ENCODE data around the gene CDH20. TPM values are rescaled to one million over a fixed set of nuclear protein-coding genes. Genes with fewer than 3 reads are reported as not detected.
"Not testable (repeated sequence)": the region's sequence is repeated elsewhere in the genome, so short reads cannot be mapped to it uniquely, and the experiment has no call there.

Gene CDH20
- polyA plus RNA-seq, 3 donors from 2014 or later = not detected

DNA sequence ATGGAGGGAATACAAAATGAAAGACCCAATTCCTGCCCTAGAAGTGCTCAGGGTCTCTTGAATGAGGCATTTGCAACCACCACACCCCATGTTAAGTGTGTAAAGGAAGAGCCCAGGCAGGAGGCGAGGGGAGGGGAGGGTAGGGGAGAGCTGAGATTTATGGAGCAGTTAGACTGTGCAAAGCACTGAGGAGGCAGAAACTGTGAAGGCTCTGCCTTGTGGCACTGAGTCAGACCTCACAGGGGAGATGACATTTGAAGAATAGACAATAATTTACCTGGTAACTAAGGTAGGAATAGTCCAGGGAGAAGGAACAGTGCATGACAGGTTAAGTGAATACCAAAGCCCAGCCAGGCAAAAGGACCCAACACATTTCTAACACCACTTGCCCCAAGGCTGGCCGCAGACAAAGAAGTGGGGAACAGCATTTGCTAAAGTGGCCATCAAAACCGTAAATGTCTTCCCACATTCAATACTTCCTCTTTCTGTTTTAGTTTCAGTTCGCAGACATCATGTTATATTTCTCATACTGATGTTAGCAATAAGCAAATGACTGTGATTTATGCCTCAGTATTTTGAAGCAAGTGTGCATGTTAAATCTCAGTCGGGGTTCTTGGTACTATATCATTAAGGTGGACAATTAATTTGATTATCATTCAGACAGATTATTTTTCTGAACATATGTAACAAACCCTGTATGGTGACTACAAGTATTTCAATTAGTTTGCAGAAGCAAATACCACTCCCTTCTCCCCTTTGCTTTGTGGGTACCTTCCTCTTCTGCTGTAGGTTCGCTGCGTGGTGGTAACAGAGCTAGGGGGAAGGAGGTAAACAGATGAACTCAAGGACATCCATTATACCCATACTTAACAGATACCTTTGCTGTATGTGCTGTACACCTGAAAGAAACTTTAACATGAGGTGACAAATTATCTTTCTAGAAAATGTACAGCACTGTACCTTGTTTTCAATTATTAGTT is 27.5 kb downstream of the CDH20 start:
- peak overlapping the region in 4 of 5 donors; percentile 18 to 62 (median 49) for H3K4me3 Mint-ChIP-seq
- peaks cover 8 to 16% of the 10 kb centered on the region in 2 donors for H3K4me1 Mint-ChIP-seq
- H3K9me3 Mint-ChIP-seq = peaks cover 0 to 14% (median under 1%) of the 10 kb centered on the region in 6 donors
- H3K27me3 Mint-ChIP-seq (ENCODE audit: low read depth in 3 of 3) = no peaks in the 10 kb centered on the region
- H3K27ac Mint-ChIP-seq = peak overlapping the region in 2 of 6 donors; percentile 27 to 56
- DNase-seq = peak in 1 of 3 donors; percentile 6
- peaks cover 0 to 3% (median 0%) of the 10 kb centered on the region in 3 donors for H3K36me3 Mint-ChIP-seq

DNA sequence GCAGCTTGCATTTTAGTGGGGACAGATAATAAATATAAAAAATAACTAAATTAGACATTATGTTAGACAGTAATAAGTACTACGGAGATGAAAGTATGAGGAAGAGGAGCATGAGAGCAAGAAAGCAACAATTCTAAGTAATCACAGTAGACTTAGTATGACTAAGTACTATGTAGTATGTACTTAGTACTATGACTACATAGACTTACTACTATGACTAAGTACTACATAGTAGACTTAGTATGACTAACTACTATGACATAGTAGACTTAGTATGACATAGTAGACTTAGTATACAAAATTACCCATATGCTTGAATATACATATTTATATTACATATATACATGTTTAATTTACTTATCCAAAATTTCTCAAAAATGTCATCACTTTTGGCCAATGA is 29.3 kb downstream of the CDH20 start:
- peaks cover 0 to 3% (median 0%) of the 10 kb centered on the region in 3 donors for H3K36me3 Mint-ChIP-seq
- H3K4me1 Mint-ChIP-seq = peaks cover 8 to 16% of the 10 kb centered on the region in 2 donors
- no peak for DNase-seq
- H3K4me3 Mint-ChIP-seq = no peak overlapping the region
- no peaks in the 10 kb centered on the region for H3K27me3 Mint-ChIP-seq (ENCODE audit: low read depth in 3 of 3)
- H3K27ac Mint-ChIP-seq = no peak overlapping the region
- H3K9me3 Mint-ChIP-seq = peaks cover 0 to 5% (median 2%) of the 10 kb centered on the region in 6 donors

DNA sequence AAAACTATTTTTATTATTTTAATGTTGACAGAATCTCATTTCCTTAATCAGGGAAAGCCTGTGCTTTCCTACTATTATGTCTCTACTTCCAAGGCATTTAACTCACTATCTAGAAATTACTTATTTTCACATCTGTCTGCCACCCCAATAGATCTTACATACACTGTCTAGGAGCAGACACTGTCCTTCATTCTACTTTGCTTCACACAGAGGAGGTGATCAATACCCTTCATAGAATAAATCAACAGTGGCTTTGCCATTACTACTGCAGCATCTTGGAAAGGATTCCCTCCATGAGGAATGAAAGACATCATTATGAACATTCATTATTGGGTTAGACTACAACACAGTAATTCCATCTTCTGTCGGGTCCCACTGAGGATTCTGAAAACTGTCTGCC is 31.7 kb downstream of the CDH20 start:
- no peak overlapping the region for H3K27ac Mint-ChIP-seq
- H3K27me3 Mint-ChIP-seq (ENCODE audit: low read depth in 3 of 3) = peaks cover 0 to 4% (median 0%) of the 10 kb centered on the region in 3 donors
- H3K4me1 Mint-ChIP-seq = peaks cover 8 to 14% of the 10 kb centered on the region in 2 donors
- H3K9me3 Mint-ChIP-seq = peaks cover 0 to 3% (median 0%) of the 10 kb centered on the region in 6 donors
- no peak overlapping the region for H3K4me3 Mint-ChIP-seq
- DNase-seq = no peak
- no peaks in the 10 kb centered on the region for H3K36me3 Mint-ChIP-seq

DNA sequence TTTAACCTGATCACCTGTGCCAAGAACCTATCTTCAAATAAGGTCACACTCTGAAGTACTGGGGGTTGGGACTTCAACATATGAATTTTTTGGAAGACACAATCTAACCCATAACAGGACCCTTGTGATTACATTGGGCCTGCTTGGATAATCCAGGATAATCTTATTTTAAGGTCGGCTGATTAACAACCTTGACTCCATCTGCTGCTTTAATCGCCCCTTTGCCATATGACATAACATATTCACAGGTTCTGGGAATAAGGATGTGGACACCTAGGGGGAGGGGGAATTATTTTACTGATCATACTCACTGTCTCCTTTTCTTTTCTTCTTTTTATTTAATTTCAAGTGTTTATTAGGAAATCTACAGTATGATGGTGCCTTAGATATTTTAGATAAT is 34.8 kb downstream of the CDH20 start:
- no peak for DNase-seq
- no peak overlapping the region for H3K27ac Mint-ChIP-seq
- H3K4me3 Mint-ChIP-seq = no peak overlapping the region
- no peaks in the 10 kb centered on the region for H3K4me1 Mint-ChIP-seq
- peaks cover 0 to 4% (median 0%) of the 10 kb centered on the region in 3 donors for H3K27me3 Mint-ChIP-seq (ENCODE audit: low read depth in 3 of 3)
- peaks cover 0 to 6% (median 0%) of the 10 kb centered on the region in 6 donors for H3K9me3 Mint-ChIP-seq
- H3K36me3 Mint-ChIP-seq = no peaks in the 10 kb centered on the region

DNA sequence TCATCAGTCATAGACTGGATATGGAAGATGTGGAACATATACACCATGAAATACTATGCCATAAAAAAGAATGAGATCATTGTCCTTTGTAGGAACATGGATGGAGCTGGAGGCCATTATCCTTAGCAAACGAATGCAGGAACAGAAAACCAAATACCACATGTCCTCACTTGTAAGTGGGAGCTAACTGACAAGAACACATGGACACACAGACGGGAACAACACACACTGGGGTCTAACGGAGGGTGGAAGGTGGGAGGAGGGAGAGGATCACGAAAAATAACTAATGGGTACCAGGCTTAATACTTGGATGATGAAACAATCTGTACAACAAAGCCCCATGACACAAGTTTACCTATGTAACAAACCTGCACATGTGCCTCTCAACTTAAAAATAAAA is 36.4 kb downstream of the CDH20 start:
- H3K9me3 Mint-ChIP-seq = peaks cover 0 to 10% (median 4%) of the 10 kb centered on the region in 6 donors
- not testable (repeated sequence) for H3K4me3 Mint-ChIP-seq; DNase-seq; H3K27me3 Mint-ChIP-seq (ENCODE audit: low read depth in 3 of 3); H3K4me1 Mint-ChIP-seq; H3K36me3 Mint-ChIP-seq; H3K27ac Mint-ChIP-seq

DNA sequence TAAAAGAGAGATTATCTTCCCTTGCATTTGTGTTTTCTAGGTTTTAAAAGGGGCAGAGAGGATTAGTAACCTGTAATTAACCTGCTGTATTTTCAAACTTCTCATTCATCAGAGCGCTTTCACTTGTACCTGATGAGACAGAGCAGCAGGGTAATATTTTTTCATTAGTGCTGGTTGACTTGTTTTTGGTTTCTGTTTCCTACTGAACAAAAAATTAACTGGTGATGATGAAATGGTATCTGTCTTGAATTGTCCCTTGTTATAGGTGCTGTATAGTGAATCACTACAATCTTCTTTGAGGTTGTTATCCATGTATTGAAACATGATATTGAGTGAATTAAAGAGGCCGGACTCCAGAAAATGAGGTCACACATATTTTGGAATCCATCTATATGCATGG is 37.9 kb downstream of the CDH20 start:
- peaks cover 0 to 6% (median 0%) of the 10 kb centered on the region in 3 donors for H3K27me3 Mint-ChIP-seq (ENCODE audit: low read depth in 3 of 3)
- H3K4me3 Mint-ChIP-seq = no peak overlapping the region
- no peaks in the 10 kb centered on the region for H3K4me1 Mint-ChIP-seq
- H3K36me3 Mint-ChIP-seq = no peaks in the 10 kb centered on the region
- peaks cover 0 to 10% (median 5%) of the 10 kb centered on the region in 6 donors for H3K9me3 Mint-ChIP-seq
- no peak for DNase-seq
- no peak overlapping the region for H3K27ac Mint-ChIP-seq

DNA sequence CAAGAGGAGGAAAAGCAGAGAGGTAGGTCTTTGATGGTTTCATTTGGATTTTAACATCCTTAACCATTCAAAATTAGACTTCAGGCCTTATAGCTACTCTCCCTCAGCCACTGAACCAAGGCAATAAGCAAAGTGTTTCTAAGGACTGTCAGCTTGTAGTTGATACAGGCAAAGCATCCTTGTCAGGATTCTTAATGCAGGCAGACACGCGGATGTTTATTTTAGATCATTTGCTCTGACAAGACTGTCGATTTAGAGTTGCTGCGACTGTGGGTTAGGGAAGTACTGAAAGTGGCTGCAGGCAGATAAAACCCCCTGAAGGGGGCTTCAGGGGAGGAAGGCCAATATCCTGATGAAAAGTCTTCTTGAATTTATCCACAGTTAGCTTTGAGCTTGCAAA is 46.6 kb downstream of the CDH20 start:
- peaks cover 0 to 4% (median 0%) of the 10 kb centered on the region in 3 donors for H3K36me3 Mint-ChIP-seq
- H3K9me3 Mint-ChIP-seq = peaks cover 0 to 4% (median under 1%) of the 10 kb centered on the region in 6 donors
- no peaks in the 10 kb centered on the region for H3K4me1 Mint-ChIP-seq
- DNase-seq = no peak
- H3K27ac Mint-ChIP-seq = no peak overlapping the region
- peaks cover 0 to 3% (median 2%) of the 10 kb centered on the region in 3 donors for H3K27me3 Mint-ChIP-seq (ENCODE audit: low read depth in 3 of 3)
- no peak overlapping the region for H3K4me3 Mint-ChIP-seq

DNA sequence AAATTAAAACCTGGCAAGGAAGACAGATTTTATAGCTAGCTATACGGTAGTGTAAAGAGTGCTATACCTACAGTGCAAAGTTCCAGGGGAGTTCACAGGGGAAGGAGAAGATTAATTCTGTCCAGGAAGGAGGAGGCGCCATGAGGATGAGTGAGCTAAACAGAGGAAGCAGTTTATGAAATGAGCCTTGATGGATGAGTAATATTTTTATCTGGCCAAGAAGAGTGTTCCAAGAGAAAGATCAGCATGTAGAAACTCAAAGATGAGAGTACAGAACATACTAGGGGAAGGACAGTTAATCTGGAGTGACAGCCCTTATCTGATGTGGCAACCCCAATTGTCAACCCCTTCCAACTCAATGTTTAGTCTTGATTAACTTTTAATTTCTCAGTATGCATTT is 54.8 kb downstream of the CDH20 start:
- peaks cover 0 to 5% (median 2%) of the 10 kb centered on the region in 6 donors for H3K9me3 Mint-ChIP-seq
- no peak for DNase-seq
- no peak overlapping the region for H3K4me3 Mint-ChIP-seq
- no peak overlapping the region for H3K27ac Mint-ChIP-seq
- H3K36me3 Mint-ChIP-seq = no peaks in the 10 kb centered on the region
- H3K27me3 Mint-ChIP-seq (ENCODE audit: low read depth in 3 of 3) = peaks cover 0 to 1% (median 1%) of the 10 kb centered on the region in 3 donors
- no peaks in the 10 kb centered on the region for H3K4me1 Mint-ChIP-seq

DNA sequence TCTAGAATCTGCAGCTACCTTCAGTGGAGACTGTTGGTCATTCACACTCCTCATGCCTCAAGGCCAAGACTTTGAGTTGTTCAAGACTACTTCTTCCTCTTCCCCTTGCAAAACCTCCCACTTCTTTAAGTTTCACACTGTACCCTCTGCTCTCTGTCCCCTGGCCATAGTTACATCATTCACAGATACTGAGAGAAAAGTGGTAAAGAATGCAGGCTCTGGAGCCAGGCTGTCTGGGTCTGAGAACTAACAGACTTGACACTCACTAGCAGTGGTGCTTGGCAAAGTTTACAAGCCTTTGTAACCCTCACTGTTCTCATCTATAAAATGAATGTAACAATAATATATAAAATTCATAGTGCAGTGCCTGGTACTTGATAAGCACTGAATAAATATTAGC is 61.8 kb downstream of the CDH20 start:
- DNase-seq = no peak
- Mint-ChIP-seq H3K27me3 (ENCODE audit: low read depth in 3 of 3) (peaks cover 0 to 3% (median 0%) of the 10 kb centered on the region in 3 donors), H3K9me3 (peaks cover 0 to 15% (median 5%) of the 10 kb centered on the region in 6 donors), H3K4me1 (no peaks in the 10 kb centered on the region), H3K27ac (no peak overlapping the region), H3K4me3 (no peak overlapping the region), H3K36me3 (no peaks in the 10 kb centered on the region)

DNA sequence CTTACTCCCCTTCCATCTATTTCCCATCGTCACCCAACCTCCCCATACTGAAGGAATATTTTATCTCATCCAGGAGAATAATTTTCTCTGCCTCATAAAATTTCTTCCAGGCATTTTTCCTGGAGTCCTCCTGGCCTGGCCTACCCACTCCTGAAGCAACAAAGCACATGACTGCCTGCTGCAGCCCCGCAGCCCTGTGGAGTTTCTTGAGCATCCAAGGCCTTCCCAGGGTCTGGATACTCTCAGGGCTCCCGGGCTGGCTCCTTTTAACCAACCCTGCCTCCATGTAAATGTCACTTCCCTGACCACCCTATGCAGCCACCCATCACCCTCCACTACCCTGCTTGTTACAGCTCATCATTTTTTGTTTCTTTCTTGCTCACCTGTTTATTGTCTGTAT is 64.0 kb downstream of the CDH20 start:
- peaks cover 0 to 3% (median 0%) of the 10 kb centered on the region in 3 donors for H3K27me3 Mint-ChIP-seq (ENCODE audit: low read depth in 3 of 3)
- no peaks in the 10 kb centered on the region for H3K4me1 Mint-ChIP-seq
- no peaks in the 10 kb centered on the region for H3K36me3 Mint-ChIP-seq
- H3K4me3 Mint-ChIP-seq = no peak overlapping the region
- H3K27ac Mint-ChIP-seq = no peak overlapping the region
- DNase-seq = no peak
- peaks cover 0 to 17% (median 5%) of the 10 kb centered on the region in 6 donors for H3K9me3 Mint-ChIP-seq

DNA sequence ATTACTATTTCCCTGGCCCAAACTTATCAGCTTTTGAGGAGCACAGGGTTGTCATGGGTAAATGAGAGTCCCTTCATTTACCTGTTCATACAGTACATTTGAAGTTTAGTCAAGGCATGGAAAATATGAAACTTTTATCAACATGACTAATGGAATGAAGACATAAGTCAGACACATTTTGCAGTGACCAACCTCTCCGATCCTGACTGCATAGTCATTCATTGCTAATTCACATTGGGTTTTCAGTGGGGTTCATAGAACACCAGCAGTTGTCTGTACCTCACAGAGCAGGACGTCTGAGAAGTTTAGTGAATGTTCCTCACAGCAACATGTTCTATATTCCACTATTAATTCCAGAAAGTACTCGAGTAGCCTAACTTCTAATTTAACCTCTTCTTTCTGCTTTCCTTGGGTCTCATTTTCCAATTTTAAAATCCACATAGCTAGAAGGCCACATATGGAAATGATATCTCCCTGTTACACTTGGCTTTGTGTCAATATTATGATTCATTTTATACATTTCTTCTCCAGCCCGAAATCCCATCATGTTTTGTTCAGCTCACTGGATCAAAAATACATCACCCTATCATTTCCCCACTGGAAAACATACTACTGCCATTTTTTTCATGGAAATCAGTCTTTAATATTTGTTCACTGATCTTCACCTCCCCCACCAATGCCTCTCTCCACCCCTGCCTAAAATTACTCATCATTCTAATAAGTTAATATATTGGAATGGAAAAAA is 65.9 kb downstream of the CDH20 start:
- no peaks in the 10 kb centered on the region for H3K36me3 Mint-ChIP-seq

DNA sequence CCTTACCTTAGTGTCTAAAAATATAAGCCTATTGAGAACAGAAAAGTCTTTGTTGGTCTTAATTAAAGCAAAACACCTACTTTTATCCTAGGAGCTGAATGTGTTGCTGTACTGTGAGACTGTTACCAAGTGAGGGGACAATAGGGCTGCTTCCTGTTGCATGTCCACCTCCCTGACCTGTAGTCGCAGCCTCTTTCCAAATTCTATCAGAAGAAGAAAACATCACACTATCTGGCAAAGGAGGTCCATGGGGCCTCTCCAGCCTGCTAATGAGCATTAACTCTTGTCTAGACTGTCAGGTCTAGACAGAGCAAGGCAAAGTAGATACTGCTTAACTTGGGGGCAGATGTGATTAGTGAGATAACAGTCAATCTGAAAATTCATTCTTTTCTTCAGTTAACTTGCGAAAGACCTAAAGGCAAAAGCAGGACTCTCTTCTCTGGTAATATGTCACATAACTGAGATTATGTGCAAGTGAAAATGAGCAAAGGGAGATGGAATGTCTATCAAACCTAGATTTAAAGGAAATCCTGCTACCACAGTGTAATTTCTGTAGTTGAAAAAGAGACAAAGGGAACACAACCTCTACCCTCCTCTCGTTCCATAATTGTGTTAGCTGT is 66.9 kb downstream of the CDH20 start:
- no peak overlapping the region for H3K4me3 Mint-ChIP-seq
- H3K9me3 Mint-ChIP-seq = peaks cover 0 to 14% (median 5%) of the 10 kb centered on the region in 6 donors
- DNase-seq = no peak
- H3K36me3 Mint-ChIP-seq = no peaks in the 10 kb centered on the region
- no peaks in the 10 kb centered on the region for H3K4me1 Mint-ChIP-seq
- no peaks in the 10 kb centered on the region for H3K27me3 Mint-ChIP-seq (ENCODE audit: low read depth in 3 of 3)
- H3K27ac Mint-ChIP-seq = no peak overlapping the region

More for the DNA sequence above, 65.9 kb downstream of the CDH20 start:
- DNase-seq = no peak
- peaks cover 0 to 17% (median 5%) of the 10 kb centered on the region in 6 donors for H3K9me3 Mint-ChIP-seq
- no peak overlapping the region for H3K4me3 Mint-ChIP-seq
- H3K27me3 Mint-ChIP-seq (ENCODE audit: low read depth in 3 of 3) = peaks cover 0 to 3% (median 0%) of the 10 kb centered on the region in 3 donors
- H3K27ac Mint-ChIP-seq = no peak overlapping the region
- no peaks in the 10 kb centered on the region for H3K4me1 Mint-ChIP-seq

DNA sequence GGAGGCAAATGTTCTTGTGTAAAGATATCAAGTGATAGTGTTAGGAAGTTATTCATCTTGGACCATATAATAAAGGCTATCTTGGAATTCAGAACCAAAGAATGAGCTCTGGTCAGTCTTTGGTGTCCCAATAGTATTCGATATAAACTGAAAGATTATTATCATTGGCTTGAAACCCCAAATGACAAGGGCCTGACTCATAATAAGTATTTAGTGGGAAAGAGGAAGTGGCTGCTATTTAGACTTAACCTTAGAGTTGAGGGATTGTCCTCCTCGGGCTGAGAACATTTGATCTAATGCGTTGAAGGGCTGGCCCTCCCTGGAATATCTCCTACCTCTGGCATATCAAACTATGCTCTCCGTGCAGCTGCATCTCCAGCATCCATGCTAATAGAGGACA is 67.5 kb downstream of the CDH20 start:
- no peak for DNase-seq
- H3K36me3 Mint-ChIP-seq = no peaks in the 10 kb centered on the region
- H3K9me3 Mint-ChIP-seq = peaks cover 0 to 14% (median 5%) of the 10 kb centered on the region in 6 donors
- no peak overlapping the region for H3K4me3 Mint-ChIP-seq
- H3K4me1 Mint-ChIP-seq = no peaks in the 10 kb centered on the region
- no peaks in the 10 kb centered on the region for H3K27me3 Mint-ChIP-seq (ENCODE audit: low read depth in 3 of 3)
- no peak overlapping the region for H3K27ac Mint-ChIP-seq

Measured in immature natural killer cell (primary cell).